ENCODE data around the gene PDCD2L.

Gene PDCD2L

DNA sequence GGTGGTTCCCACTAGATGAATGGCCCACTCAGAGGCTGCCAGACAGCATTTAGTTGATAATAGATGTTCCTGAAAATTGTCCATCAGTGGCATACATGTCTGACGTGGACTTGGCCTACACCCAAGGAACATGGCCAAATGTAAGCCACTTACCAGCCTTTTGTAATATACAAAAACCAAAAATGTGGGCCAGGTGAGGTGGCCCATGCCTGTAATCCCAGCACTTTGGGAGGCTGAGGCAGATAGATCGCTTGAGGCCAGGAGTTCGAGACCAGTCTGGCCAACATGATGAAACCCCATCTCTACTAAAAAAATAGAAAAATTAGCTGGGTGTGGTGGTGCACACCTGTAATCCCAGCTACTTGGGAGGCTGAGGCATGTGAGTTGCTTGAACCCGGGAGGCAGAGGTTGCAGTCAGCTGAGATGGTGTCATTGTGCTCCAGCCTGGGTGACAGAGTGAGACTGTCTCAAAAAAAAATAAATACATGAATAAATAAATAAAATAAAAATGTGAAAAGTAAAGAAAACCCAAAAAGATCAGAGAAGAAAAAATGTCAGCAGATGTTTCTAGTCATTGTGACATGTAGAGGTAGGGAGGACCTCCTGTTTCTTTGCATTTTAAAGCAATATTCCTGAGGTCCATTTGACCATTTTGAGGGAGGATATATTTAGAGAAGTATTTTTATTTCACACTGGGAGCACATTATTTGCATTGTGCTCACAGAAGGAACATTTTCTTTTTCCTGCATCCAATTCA lies 70.2 kb downstream of the PDCD2L start:
- DNase-seq, result no peak

DNA sequence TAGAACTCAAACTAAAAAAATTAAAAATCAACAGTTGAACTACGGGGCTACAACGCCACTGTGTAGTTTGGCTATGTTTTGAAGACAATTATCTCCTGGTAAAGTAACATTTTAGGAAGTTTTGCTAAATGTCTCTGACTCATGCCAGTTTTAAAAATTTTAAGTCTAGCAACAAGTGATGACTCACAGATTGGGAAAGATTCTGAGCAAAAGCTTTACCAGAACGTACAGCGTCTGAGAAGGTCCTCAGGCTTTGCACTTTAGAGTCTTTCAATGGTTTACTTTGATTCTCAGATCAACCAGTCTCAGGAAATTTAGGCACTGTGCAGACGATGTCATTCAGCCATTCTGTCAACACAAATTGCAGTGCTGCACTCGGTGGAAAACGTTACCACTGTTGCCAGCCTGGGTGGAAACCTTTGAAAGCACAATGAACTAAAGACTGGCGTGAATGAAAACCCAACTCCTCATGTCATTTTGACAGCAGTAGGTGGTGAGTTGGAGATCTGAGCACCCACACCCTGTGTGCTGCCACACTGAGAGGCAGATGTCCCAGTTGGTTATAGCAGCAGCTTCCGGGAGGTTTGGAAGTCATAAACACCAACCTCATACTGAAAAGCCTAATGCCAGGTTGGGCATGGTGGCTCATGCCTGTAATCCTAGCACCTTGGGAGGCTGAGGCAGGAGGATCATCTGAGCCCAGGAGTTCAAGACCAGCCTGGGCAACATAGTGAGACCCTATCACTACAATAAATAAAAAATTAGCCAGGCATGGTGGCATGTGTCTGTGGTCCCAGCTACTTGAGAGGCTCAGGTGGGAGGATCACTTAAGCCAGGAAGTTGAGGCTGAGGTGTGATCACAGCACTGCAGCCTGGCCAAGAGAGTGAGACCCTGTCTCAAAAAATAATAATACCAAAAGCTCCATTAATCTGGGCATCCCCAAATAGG lies 71.1 kb downstream of the PDCD2L start:
- DNase-seq, result no peak
